HepG2 (cell line): ENCODE data around the gene DCTN3. TPM values are rescaled to one million over a fixed set of nuclear protein-coding genes. Genes with fewer than 3 reads are reported as not detected.

ENCODE experiments used
- HMG20A ChIP-seq: IDR thresholded peaks from 2 replicates; pipeline ENCODE4 v1.6.1; 2016; ENCODE audit warnings: borderline replicate concordance
- NRL ChIP-seq: sonication (generic); formaldehyde crosslinking; IDR thresholded peaks from 2 replicates; pipeline ENCODE4 v1.5.0; 2020; ENCODE audit warnings: missing genetic modification reagents, mild to moderate bottlenecking, moderate library complexity, borderline replicate concordance
- POLR2A ChIP-seq, 2 experiments: IDR thresholded peaks; 2 replicates each; pipeline ENCODE4 v1.6.1; 2011; ENCODE audit warnings: low read depth in 2 of 2, low read length in 2 of 2, mild to moderate bottlenecking in 1 of 2, moderate library complexity in 1 of 2; ENCODE audit not compliant: insufficient read depth in 1 of 2
- RFXAP ChIP-seq: sonication (generic); formaldehyde crosslinking; IDR thresholded peaks from 2 replicates; pipeline ENCODE4 v1.4.0; 2020; ENCODE audit warnings: missing genetic modification reagents, borderline replicate concordance
- SRSF9 ChIP-seq: fragments of 200-400 bp; formaldehyde crosslinking; IDR thresholded peaks from 2 replicates; pipeline ENCODE4 v1.6.1; 2018; ENCODE audit warnings: borderline replicate concordance, mild to moderate bottlenecking, low read depth, low read length; ENCODE audit not compliant: insufficient read depth, poor library complexity, severe bottlenecking
- YY1 ChIP-seq: IDR thresholded peaks from 2 replicates; pipeline ENCODE4 v1.6.1; 2011; ENCODE audit warnings: low read length, low read depth, moderate library complexity, mild to moderate bottlenecking; ENCODE audit not compliant: insufficient read depth, insufficient replicate concordance
- ZNF468 ChIP-seq: sonication (generic); formaldehyde crosslinking; IDR thresholded peaks from 2 replicates; pipeline ENCODE4 v1.8.0; 2022; ENCODE audit warnings: mild to moderate bottlenecking, moderate library complexity, missing genetic modification reagents
- ZNF670 ChIP-seq: sonication (generic); formaldehyde crosslinking; IDR thresholded peaks from 2 replicates; pipeline ENCODE4 v1.8.0; 2022; ENCODE audit warnings: mild to moderate bottlenecking, missing genetic modification reagents, borderline replicate concordance
- ZNF772 ChIP-seq: sonication (generic); formaldehyde crosslinking; IDR thresholded peaks from 2 replicates; pipeline ENCODE4 v1.5.0; 2020; ENCODE audit warnings: mild to moderate bottlenecking, missing genetic modification reagents
- polyA plus RNA-seq, 8 experiments: library from polyadenylated mRNA; depleted of rRNA in 3 of 8; stranded (reverse) in 7 of 8; unstranded in 1 of 8; fragments of >200 nt; fragmentation: Illumina TruSeq in 4 of 8; extraction: Trizol in 4 of 8; gene quantifications; 2 replicates each; pipeline versions ENCODE4 v1.2.1 to v1.2.3, GENCODE V29; 2011 to 2016; ENCODE audit warnings: low read depth in 4 of 8, missing spikeins in 1 of 8, mixed read lengths in 1 of 8; ENCODE audit not compliant: insufficient read depth in 1 of 8
- total RNA-seq, 5 experiments: library from RNA; depleted of rRNA; stranded (reverse); fragments of >200 nt; fragmentation: Illumina TruSeq; extraction: Trizol; gene quantifications; 2 replicates each; pipeline ENCODE4 v1.2.3, GENCODE V29; 2016; ENCODE audit warnings: low read depth in 1 of 5
- TF ChIP-seq, protein P1 (sequence below): sonication (generic); formaldehyde crosslinking; IDR thresholded peaks from 2 replicates; pipeline ENCODE4 v1.5.0; 2020; ENCODE audit warnings: mild to moderate bottlenecking, missing genetic modification reagents, borderline replicate concordance
- TF ChIP-seq, protein P2 (sequence below): sonication (generic); formaldehyde crosslinking; IDR thresholded peaks from 2 replicates; pipeline ENCODE4 v1.5.1; 2020; ENCODE audit warnings: missing genetic modification reagents, mild to moderate bottlenecking, borderline replicate concordance
- TF ChIP-seq, protein P3 (sequence below): sonication (generic); formaldehyde crosslinking; IDR thresholded peaks from 2 replicates; pipeline ENCODE4 v1.5.1; 2020; ENCODE audit warnings: mild to moderate bottlenecking, moderate library complexity, missing genetic modification reagents

Gene DCTN3
- total and polyA plus RNA-seq, 2 of the 13 experiments (the other 11 are each of a cell fraction or from before 2014, with no cell fraction given), result 27.4 to 34.5 TPM

DNA sequence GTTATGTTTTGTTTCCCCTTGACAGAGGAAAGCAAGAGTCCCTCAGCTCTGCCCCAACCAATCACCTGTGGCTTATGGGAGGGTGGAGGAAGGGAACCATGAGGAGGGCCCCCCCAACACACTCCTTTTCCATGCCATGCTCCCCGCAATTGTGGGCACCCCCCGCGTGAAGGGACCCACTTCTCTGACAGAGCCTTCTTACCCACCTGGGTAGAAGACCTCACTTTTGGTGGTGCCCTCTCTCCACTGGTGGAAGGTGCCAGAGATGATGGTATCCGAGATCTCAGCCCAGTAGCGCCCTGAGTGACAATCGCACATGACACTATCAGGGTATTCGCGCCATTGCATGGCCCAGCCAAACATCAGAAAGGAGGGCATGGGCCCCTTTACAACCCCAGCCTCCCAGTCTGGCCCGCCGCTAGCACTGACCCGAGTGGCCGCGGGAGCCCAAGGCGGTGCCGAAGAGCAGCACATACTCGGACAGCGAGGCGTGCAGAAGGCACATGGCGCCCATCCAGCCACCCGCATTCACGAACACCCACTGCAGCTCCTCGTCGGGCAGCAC is 16.6 kb upstream of the DCTN3 start (continued):
- TF ChIP-seq NRL (CRISPR knock-in tag), result 0 out of 2 replicates have a peak, but pooled peaks have one; percentile 26
- no peak for TF ChIP-seq POLR2A (IDR thresholded peaks at IDR 0.05; ENCODE audit: insufficient read depth in 1 of 2, low read depth in 2 of 2, low read length in 2 of 2)
- TF ChIP-seq, protein P1, sequence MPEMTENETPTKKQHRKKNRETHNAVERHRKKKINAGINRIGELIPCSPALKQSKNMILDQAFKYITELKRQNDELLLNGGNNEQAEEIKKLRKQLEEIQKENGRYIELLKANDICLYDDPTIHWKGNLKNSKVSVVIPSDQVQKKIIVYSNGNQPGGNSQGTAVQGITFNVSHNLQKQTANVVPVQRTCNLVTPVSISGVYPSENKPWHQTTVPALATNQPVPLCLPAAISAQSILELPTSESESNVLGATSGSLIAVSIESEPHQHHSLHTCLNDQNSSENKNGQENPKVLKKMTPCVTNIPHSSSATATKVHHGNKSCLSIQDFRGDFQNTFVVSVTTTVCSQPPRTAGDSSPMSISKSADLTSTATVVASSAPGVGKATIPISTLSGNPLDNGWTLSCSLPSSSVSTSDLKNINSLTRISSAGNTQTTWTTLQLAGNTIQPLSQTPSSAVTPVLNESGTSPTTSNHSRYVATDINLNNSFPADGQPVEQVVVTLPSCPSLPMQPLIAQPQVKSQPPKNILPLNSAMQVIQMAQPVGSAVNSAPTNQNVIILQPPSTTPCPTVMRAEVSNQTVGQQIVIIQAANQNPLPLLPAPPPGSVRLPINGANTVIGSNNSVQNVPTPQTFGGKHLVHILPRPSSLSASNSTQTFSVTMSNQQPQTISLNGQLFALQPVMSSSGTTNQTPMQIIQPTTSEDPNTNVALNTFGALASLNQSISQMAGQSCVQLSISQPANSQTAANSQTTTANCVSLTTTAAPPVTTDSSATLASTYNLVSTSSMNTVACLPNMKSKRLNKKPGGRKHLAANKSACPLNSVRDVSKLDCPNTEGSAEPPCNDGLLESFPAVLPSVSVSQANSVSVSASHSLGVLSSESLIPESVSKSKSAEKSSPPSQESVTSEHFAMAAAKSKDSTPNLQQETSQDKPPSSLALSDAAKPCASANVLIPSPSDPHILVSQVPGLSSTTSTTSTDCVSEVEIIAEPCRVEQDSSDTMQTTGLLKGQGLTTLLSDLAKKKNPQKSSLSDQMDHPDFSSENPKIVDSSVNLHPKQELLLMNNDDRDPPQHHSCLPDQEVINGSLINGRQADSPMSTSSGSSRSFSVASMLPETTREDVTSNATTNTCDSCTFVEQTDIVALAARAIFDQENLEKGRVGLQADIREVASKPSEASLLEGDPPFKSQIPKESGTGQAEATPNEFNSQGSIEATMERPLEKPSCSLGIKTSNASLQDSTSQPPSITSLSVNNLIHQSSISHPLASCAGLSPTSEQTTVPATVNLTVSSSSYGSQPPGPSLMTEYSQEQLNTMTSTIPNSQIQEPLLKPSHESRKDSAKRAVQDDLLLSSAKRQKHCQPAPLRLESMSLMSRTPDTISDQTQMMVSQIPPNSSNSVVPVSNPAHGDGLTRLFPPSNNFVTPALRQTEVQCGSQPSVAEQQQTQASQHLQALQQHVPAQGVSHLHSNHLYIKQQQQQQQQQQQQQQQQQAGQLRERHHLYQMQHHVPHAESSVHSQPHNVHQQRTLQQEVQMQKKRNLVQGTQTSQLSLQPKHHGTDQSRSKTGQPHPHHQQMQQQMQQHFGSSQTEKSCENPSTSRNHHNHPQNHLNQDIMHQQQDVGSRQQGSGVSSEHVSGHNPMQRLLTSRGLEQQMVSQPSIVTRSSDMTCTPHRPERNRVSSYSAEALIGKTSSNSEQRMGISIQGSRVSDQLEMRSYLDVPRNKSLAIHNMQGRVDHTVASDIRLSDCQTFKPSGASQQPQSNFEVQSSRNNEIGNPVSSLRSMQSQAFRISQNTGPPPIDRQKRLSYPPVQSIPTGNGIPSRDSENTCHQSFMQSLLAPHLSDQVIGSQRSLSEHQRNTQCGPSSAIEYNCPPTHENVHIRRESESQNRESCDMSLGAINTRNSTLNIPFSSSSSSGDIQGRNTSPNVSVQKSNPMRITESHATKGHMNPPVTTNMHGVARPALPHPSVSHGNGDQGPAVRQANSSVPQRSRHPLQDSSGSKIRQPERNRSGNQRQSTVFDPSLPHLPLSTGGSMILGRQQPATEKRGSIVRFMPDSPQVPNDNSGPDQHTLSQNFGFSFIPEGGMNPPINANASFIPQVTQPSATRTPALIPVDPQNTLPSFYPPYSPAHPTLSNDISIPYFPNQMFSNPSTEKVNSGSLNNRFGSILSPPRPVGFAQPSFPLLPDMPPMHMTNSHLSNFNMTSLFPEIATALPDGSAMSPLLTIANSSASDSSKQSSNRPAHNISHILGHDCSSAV, result no peak
- peak; percentile 10; the same call in 1 of the 2 replicates for TF ChIP-seq RFXAP (CRISPR knock-in tag)
- TF ChIP-seq, protein P2, sequence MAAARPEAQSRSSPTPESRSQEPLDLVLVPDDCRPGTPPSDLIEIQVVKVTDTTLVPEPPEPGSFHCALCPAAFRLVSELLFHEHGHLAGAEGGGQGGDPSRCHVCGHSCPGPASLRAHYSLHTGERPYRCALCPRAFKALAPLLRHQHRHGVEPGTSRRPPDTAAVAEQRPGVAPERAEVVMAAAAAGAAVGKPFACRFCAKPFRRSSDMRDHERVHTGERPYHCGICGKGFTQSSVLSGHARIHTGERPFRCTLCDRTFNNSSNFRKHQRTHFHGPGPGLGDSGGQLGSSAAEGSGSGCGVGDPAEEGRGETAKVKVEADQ (CRISPR knock-in tag), result no peak
- peak; percentile 2 for TF ChIP-seq YY1
- TF ChIP-seq, protein P3, sequence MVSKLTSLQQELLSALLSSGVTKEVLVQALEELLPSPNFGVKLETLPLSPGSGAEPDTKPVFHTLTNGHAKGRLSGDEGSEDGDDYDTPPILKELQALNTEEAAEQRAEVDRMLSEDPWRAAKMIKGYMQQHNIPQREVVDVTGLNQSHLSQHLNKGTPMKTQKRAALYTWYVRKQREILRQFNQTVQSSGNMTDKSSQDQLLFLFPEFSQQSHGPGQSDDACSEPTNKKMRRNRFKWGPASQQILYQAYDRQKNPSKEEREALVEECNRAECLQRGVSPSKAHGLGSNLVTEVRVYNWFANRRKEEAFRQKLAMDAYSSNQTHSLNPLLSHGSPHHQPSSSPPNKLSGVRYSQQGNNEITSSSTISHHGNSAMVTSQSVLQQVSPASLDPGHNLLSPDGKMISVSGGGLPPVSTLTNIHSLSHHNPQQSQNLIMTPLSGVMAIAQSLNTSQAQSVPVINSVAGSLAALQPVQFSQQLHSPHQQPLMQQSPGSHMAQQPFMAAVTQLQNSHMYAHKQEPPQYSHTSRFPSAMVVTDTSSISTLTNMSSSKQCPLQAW, result no peak
- TF ChIP-seq SRSF9, result no peak
- TF ChIP-seq ZNF670 (CRISPR knock-in tag), result no peak
- TF ChIP-seq HMG20A (CRISPR knock-in tag), result no peak
- no peak for TF ChIP-seq ZNF772 (CRISPR knock-in tag)
- no peak for TF ChIP-seq ZNF468 (CRISPR knock-in tag)
